BE2C (cell line): ENCODE measurements around the gene ABHD16B.

Experiments
- DNase-seq: peaks from one replicate; pipeline ENCODE4 v3.0.0-alpha.2; 2020
- H3K27me3 ChIP-seq: fragments of 250-450 bp; sonication (Bioruptor Pico); 2 replicates; pipeline ENCODE4 v1.5.1; 2020; ENCODE audit warnings: mild to moderate bottlenecking
- H3K36me3 ChIP-seq: fragments of 250-450 bp; sonication (Bioruptor Pico); 2 replicates; pipeline ENCODE4 v1.5.1; 2020; ENCODE audit warnings: mild to moderate bottlenecking
- H3K4me1 ChIP-seq: fragments of 250-450 bp; sonication (Bioruptor Pico); 2 replicates; pipeline ENCODE4 v1.5.1; 2020
- H3K4me3 ChIP-seq: 2 replicates; pipeline ENCODE4 v1.5.1; 2011; ENCODE audit warnings: low read depth, low read length
- H3K9me3 ChIP-seq: fragments of 250-450 bp; sonication (Bioruptor Pico); 2 replicates; pipeline ENCODE4 v1.5.1; 2020
- TF ChIP-seq, protein P1 (sequence below): IDR thresholded peaks from 2 replicates; pipeline ENCODE4 v1.5.1; 2012; ENCODE audit warnings: mild to moderate bottlenecking, low read depth, low read length

Gene ABHD16B

DNA sequence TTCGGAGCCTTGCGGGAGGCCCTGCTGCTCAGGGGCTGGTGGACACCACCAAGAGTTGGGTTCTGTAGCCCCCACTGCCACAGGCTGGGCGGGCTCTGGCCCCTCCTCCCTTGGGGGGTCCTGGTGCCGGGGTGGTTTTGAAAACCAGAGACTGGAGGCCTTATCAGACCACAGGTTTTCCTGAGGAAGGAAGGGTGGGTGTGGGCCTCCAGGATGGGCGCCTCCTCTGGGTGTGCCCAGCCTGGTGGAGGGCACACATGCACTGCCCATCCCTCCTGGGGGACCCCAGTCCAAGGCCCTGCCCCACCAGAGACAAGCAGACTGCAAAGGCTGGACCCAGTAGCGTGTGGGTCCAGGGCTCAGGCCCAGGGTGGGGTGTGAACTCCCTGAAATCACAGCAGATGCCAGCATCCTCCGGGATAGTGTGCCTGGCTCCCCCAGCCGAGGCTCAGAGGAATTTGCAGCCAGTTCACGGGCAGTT is 16.7 kb upstream of the ABHD16B start:
- Histone ChIP-seq H3K9me3 (no peaks in the 10 kb centered on the region), H3K36me3 (no peaks in the 10 kb centered on the region), H3K4me3 (no peak overlapping the region), H3K27me3 (no peaks in the 10 kb centered on the region), H3K4me1 (peaks cover 11% of the 10 kb centered on the region)
- TF ChIP-seq, protein P1, sequence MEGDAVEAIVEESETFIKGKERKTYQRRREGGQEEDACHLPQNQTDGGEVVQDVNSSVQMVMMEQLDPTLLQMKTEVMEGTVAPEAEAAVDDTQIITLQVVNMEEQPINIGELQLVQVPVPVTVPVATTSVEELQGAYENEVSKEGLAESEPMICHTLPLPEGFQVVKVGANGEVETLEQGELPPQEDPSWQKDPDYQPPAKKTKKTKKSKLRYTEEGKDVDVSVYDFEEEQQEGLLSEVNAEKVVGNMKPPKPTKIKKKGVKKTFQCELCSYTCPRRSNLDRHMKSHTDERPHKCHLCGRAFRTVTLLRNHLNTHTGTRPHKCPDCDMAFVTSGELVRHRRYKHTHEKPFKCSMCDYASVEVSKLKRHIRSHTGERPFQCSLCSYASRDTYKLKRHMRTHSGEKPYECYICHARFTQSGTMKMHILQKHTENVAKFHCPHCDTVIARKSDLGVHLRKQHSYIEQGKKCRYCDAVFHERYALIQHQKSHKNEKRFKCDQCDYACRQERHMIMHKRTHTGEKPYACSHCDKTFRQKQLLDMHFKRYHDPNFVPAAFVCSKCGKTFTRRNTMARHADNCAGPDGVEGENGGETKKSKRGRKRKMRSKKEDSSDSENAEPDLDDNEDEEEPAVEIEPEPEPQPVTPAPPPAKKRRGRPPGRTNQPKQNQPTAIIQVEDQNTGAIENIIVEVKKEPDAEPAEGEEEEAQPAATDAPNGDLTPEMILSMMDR: no peak
- no peak for DNase-seq

DNA sequence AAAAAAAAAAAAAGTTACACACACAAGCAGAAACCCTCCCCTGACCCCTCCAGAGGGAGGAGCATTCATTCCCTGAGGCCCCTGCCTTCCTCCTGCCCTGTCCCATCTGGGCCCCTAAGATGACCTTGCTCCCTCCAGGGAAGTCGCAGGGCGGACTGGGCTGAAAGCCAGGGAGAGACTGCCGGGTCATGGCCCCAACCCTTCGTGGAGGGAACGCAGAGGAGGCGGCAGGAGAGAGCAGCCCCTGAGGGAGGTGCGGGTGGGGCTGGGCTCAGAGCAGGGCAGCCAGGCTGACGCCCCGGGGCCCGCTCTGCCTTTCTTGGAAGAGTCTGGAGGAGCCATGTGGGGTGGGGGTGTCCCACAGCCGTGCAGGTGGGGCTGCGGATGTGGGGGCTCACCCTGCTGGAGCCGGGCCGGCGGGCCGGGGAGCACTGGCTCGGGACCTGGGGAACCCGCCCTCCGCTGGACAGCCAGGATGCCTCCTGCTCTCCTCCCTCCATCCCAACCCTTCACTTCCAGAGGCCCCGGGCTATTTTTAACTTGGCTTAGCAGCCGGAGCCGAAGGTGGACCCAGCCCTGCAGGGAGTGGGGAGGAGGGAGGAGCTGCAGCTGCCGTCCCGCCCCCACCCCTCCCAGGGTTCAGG is 15.0 kb upstream of the ABHD16B start:
- DNase-seq: peak; percentile 54
- Histone ChIP-seq H3K36me3 (no peaks in the 10 kb centered on the region), H3K27me3 (no peaks in the 10 kb centered on the region), H3K4me1 (peaks cover 11% of the 10 kb centered on the region), H3K4me3 (peak overlapping the region; percentile 38), H3K9me3 (no peaks in the 10 kb centered on the region)
- TF ChIP-seq, protein P1: no peak

DNA sequence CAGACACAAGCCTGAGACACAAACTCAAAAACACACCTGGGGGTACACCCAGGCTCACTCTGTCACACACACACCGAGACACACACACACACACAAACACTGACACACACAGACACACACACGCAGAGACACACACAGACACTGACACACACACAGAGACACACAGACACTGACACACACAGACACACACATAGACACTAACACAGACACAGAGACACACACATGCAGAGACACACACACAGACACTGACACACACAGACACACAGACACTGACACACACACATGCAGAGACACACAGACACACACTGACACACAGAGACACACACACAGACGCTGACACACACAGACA is 14.4 kb upstream of the ABHD16B start:
- Histone ChIP-seq H3K27me3 (no peaks in the 10 kb centered on the region), H3K4me3 (no peak overlapping the region), H3K36me3 (no peaks in the 10 kb centered on the region), H3K4me1 (peaks cover 11% of the 10 kb centered on the region), H3K9me3 (no peaks in the 10 kb centered on the region)
- TF ChIP-seq, protein P1: no peak
- DNase-seq: no peak

DNA sequence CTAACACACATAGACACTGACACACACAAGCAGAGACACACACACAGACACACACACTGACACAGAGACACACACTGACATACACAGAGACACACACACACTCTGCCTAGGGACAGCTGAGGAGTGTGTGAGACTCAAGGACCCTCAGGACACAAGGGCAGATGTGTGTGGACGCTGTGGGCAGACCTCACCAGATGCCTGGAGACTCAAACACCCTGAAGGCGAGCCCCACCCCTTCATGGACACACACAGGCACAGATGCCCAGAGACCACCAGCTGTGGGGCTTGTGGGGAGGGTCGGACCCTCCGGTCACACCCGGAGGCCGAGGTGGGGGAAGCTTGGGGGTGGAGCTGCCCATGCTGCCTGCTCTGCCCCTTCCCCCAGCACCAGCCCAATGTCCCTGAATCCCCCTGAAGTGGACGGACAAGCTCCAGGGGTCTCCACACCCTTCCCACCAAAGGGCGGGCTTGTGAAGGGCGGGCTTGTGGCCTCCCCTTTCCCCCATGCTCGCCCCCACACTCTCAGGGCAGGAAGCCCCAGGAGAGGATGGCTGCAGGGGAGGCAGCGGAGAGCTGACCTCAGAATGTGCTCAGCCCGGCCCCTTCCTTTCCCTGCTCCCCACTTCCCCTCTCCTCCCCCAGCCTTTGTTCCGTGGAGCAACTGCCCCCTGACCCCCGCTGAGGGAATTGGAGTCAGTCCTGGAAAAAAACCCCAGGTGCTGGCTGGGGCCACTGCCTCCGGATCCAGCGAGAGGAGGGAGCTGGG is 13.9 kb upstream of the ABHD16B start:
- Histone ChIP-seq H3K4me1 (peaks cover 11% of the 10 kb centered on the region), H3K36me3 (no peaks in the 10 kb centered on the region), H3K27me3 (no peaks in the 10 kb centered on the region), H3K9me3 (no peaks in the 10 kb centered on the region), H3K4me3 (no peak overlapping the region)
- TF ChIP-seq, protein P1: no peak
- no peak for DNase-seq

DNA sequence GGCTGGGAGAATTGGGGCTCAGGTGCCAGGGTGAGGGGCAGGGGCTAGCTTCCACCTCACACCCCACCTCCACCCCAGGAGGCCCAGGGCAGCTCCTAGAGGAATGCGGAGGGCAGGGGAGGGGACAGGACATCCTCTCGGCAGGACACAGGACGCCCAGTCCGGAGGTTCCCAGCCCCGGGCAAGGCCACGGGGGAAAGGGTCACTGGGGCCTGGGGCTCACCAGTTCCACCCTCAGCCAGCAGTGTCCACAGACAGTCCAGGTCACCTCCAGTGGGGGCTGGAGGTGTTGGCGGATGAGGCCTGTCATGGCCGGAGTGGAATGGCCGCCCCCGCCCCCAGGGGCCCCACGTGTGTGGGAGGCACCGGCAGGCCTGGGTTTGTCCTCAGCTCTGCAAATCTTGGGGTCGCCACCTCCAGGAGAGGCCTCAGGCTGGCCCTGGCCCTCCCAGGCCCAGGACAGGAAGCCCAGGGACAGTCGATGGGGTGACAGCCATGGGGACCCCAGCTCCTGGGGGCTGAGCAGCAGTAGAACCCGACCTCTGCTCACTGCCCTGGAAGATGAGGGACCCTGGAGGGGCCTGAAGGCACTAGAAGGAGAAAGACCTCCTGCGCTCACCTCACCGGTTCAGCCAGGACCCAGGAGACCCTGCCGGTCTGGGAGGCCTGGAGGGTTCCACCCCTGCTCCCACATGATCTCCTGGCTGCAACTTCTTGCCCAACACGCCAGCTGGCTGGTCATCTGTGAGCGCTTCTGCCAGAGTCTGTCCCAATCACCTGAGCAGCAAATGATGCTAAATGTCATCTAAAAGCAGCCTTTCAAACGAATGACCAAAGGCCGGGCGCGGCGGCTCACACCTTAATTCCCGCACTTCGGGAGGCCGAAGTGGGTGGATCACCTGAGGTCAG is 13.0 kb upstream of the ABHD16B start:
- H3K4me3 ChIP-seq: no peak overlapping the region
- TF ChIP-seq, protein P1: no peak
- no peak for DNase-seq
- no peaks in the 10 kb centered on the region for H3K9me3 ChIP-seq
- H3K27me3 ChIP-seq: no peaks in the 10 kb centered on the region
- H3K4me1 ChIP-seq: peaks cover 11% of the 10 kb centered on the region
- no peaks in the 10 kb centered on the region for H3K36me3 ChIP-seq
